Lung microvascular endothelial cell (primary cell): Measurements from ENCODE around the gene FRMD6. TPM values are rescaled to one million over a fixed set of nuclear protein-coding genes. Genes with fewer than 3 reads are reported as not detected.
"Not testable (repeated sequence)": the region's sequence is repeated elsewhere in the genome, so short reads cannot be mapped to it uniquely, and the experiment has no call there.

Experiments
- DNase-seq, 2 donors: peaks; one replicate each; pipeline versions ENCODE4 v3.0.0 to v3.0.0-alpha.2; 2010; ENCODE audit warnings: low read depth in 2 of 2
- total RNA-seq: library from RNA; depleted of rRNA; stranded (reverse); fragments of >200 nt; gene quantifications from 2 replicates; pipeline ENCODE4 v1.2.1, GENCODE V29; 2014

Gene FRMD6
- total RNA-seq, 1 donor from 2014 or later = 297 TPM

DNA sequence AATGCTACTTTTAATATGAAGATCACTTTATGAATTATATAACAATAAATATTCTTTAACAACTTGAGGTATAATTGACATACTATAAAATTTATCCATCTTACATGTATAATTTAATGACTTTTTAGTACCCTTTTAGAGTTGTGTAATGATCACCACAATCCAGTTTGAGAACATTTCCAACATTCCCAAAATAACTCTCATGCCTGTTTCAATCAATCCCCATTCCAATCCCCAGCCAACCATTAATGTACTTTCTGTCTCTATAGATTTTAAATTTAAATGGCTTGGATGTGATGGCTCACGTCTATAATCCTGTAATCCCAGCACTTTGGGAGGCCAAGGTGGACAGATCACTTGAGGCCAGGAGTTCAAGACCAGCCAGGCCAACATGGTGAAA lies 23.5 kb upstream of the FRMD6 start:
- DNase-seq = no peak

DNA sequence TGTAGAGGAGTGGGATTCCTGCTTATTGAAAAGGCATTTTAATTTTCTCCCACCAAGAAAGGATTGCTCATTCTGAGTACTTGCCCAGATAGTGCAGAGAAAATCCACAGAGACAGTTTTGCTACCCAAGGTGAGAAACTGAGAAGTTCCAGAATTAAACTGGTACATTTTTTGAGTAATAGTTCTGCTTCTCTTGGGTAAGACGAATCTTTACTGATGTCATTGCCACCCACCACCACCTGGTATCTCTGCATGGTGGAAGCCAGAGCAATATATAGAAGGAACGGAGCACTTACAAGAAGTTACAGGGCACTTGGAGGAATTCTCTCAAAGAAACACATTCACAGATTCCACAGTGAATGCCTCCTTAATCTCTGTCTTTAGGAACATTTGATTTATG lies 20.7 kb upstream of the FRMD6 start:
- DNase-seq = no peak

GRCh38 chr14:51633298-51633697 lies 18.4 kb upstream of the FRMD6 start:
- DNase-seq = not testable (repeated sequence)

DNA sequence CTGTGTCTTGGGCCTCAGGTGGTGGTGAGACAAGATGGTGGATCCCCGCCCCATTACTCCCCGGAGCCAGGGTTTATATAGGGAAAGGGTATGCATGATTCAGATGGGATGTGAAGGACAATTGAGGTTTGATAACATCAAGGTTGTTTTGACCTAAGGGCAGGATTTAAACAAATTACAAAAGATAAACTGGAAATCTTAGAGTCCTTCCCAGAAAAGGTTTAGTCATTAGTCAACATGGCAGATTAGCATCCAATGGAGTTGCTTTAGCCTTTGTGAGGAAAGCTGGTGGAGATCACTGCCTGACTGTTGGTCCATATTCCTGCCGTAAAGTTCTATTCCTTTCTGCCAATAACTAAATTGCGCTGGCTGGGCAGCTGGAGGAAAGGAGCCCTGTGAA lies 15.6 kb upstream of the FRMD6 start:
- no peak for DNase-seq

DNA sequence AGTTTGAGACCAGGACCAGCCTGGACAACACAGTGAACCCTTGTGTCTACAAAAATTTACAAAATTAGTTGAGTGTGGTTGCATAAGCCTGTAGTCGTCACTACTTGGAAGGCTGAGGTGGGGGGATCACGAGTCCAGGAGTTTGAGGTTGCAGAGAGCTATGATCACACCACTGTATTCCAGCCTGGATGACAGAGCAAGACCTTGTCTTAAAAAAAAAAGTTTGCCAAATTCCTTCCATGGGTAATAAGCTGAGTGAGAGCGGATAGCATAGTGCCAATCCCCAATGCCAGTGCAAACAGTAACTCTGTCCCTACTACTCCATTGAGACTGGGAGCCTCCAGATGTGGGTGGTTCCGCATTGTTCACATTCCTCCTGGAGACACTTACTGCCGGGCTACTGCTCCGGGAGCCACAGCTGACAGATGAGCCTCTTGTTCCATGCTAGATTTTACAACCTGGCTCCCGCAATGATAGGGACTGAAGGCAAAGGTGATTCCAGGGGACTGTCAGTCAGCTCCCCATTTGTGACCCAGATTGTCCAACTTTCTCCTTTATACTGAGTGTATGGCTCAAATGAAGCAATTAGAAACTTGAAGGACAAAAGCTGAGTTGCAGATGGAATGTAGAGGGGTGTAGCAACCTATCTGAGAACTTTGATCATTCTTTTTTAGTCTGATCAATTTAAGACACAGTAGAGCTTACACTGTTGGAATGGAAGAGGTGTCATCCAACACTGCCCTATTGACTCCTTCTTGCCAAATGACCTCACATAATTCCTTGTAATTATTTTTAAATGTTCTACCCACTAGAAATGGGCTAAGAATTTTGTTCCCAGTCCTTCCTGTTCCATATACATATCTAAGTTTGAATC lies 13.4 kb upstream of the FRMD6 start:
- DNase-seq = no peak

DNA sequence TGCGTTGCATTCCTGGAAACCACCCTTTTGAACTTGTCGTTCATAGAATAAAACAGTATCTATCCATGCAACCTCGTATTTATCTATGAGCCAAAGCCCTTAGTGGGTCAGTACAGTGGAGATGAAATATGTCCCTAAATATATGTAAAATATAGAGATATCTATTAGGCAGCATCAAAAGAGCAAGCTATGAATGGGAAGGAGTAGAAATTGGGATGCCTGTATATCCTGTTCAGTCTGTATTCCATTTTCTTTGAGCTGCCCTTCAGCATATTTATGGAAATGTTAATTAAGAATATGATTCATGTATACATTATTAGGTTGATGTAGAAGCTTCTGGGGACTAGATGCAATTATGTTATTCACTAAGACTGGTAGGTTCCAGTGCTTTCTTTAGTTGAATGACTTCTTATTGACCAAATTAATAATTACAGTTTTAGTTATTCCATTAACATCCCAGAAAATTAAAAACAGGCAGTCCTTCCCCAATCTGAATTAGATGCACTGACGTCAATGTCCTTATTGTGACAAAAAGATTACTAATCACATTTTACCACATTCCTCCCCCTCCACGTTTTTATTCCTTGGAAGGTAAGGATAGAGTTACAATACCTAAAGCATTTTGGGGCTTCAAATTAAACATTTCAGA lies 11.9 kb upstream of the FRMD6 start:
- DNase-seq = no peak

DNA sequence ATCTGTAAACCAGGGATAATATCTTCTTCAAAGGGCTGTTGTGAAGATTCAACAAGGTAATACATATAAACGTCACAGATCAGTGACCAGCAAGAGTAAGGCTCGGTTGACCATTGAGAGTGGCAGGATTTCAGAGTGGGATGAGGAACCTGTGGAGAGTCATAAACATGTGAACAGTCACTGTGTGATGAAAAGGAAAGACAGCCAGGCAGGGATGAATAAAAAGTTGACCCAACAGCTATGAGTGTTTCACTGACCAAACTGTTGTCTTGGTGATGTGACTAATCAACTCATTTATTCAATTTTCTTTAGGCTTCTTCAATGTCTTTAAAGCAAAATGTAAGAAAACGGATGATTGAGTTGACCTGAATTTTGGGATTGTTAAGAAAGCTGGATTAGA lies 8.6 kb upstream of the FRMD6 start:
- peak in 1 of 2 donors; percentile 41 for DNase-seq

DNA sequence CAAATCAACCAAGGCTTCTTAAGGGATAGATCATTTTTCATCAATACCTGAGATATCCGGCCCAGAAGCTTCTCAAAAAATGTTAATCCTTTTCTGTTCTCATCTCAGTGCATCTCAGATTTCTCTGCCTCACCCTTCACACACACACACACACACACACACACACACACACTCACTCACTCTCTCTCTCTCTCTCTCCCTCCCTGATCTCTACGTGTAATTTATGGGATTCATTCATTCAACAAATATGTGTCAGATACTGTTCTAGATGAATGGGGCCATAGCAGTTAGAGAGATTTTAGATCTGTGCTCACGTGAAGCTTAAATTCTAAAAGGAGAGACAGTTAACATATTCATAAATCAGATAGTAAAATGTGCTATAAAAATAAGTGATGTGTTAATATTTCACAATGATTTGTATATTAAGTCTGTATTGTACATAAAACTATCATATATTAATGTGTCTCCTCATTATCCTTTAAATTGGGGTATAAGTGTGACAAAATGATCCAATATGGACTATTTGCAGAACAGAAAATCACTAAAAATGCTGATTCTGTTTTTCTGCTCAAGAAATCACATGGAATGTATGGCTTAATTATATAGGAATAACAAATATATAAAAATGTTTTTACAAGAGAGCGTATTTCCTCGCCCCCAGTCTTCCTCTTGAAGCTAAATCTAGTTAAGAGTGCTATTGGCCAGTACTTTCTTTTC lies 7.3 kb upstream of the FRMD6 start:
- DNase-seq = no peak

DNA sequence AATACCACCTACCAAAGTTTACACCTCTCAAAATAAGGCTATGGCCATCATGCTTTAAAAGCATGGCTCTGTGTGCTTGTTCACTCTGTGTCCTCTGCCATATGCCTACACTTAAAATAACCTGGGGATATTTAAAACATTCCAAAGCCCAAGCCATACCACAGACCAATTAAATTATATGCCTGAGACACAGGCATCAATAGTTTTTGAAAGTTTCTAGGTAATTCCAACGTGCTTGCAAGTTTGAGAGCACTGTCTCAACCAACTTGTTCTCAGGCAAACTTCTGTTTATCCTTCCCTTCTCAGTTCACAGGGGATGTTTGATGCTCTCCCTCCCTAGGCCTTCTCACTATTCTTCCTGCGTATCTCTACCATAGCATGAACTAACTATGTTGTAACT lies 3.4 kb upstream of the FRMD6 start:
- DNase-seq = no peak

DNA sequence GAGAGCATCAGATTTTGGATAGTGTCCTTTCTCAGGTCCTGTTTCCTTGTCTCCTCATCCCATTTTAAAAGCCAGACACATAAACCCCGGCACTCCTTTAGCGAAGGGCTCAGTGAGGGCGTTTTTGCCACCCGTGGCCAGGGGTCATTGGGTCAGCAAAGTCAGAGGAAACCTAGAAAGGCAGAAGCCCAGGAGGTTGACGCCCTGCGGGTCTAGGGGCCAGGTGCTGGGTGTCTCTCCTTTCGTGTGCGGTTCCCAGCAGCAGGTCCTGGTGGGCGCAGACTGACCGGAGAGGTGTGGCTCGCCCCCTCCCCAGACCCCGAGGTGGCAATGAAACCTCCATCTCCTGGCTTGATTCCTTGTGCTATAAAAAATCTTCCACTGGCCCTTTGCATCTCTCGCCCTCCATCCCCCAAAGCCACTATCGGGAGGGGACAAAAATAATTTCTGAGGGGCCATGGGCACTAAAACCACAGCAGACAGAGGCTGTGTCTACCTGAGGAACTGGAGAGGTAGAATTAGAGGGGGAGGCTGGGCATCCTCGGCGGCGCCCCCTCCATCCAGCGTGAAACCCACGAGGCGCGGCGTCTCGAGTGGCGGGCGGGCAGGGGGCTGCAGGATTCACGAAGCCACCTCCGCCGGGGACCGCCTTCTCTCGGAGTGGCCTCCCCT lies 858 bp upstream of the FRMD6 start:
- peak; percentile 10 to 46 for DNase-seq

- peak in 1 of 2 donors; percentile 44 for DNase-seq
These were observed 713 bp downstream of the FRMD6 start for GRCh38 chr14:51652168-51653078.

DNA sequence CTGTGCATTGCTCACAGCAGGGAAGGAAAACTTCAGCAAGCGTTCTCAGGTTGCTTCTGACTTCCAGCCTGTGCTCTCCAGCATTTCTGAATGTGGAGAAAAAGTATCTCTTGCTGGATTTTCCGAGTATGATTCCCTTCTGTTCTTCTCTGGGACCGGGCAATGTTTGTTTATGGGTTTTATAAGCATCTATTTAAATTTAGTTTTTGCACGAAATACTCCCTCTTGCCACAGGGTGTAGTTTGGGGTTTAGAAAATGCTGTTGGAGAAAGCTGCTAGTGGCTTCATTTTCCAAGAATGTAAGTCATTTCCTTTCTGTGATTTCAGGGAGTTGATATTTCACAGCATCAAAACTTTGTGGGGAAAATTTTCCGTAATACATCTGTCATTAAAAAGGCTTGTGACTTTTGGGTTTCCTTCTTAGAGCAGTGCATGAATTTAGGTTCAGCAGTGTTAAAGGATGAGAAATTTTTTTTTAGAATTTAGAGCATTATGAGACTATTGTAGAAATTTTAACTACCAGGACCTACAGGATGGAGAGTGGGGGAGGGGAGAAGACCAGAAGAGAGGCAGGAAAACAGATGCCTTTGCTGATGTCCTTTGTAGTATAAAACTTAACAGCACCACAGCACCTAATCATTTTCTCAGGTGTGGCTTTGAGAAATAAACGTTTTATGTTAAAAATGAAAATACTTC lies 1.5 kb downstream of the FRMD6 start:
- peak; percentile 71 to 80 for DNase-seq

GRCh38 chr14:51653775-51654532 lies 2.2 kb downstream of the FRMD6 start:
- peak; percentile 9 to 37 for DNase-seq

DNA sequence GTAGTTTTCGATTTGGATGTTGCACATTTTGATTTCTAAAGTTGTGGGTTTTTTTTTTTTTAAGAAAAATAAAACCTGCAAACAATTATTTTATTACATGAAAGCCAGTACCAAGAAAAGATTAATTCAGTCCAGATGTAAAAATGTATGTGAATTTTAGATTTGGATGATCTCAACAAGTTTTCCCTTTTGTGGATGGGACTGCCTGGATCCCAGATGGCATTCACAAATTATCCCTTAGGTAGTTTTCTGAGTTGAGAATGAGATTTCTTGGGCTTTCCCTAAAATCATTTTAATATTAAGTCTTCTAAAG lies 2.8 kb downstream of the FRMD6 start:
- no peak for DNase-seq

- DNase-seq = peak in 1 of 2 donors; percentile 43
These were observed 6.1 kb downstream of the FRMD6 start for GRCh38 chr14:51657762-51658161.

DNA sequence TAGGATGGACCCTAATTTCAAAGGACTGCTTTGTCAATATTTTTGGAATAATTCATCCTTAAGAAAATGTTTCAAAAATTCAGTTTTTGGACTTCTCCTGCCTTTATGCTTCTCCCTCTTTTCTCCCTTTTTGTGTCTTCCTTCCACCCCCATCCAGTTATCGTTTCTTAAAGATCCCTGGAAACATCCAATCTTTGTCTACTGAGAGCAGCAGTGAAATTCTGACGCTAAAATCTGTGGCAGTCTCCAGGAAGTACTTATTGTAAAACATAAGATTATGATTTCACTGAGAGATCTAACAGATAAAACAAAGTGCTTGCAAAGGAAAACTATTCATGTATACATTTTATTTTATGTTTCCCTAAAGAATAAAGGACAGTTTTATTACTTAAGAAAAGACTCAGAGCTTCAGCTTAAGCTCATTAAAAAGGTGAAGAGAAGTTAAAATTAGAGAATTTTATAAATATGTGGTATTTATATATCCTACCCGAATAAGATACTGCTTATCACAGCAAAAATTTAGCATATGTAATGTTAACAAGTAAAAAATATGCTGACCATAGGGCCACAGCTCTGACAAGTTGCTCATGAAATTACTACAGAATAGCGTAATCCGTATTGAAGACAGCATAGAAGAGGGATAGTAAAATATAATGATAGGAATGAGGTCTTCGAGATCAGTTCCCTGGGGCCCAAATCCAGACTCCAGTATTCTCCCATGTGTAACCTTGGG lies 6.9 kb downstream of the FRMD6 start:
- no peak for DNase-seq

- no peak for DNase-seq
These were observed 9.0 kb downstream of the FRMD6 start for GRCh38 chr14:51660741-51661140.

DNA sequence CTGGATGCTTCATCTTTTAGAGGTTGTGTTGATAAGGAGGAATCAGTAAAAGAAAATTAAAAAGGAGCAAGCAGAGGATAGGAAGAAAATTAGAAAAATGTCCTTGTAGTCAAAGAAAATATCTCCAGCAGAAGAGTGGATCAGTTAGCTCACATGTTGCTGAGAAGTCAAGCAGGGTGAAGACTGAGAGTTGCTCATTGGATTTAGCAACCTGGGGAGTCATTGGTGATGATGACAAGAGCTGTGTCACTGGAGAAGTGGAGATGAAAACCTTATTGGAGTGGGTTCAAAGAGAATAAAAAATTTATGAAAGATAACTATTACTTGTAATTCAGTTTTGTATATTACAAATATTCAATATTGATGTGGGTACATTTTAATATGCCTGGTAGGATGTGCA lies 9.8 kb downstream of the FRMD6 start:
- no peak for DNase-seq

- DNase-seq = no peak
These were observed 12.1 kb downstream of the FRMD6 start for GRCh38 chr14:51663783-51664326.
